Stomach (tissue), 9 donors: ENCODE data around the gene TCEA2. TPM values are rescaled to one million over a fixed set of nuclear protein-coding genes. Genes with fewer than 3 reads are reported as not detected.

Experiments
- DNase-seq, 2 donors: peaks; one replicate each; pipeline versions ENCODE4 v3.0.0 to v3.0.0-alpha.2; 2013 to 2019
- H3K27ac ChIP-seq, 5 donors: fragments of 200-600 bp in 4 of 5; sonication (generic) in 4 of 5; one replicate each; pipeline ENCODE4 v1.5.1; 2013 to 2019; ENCODE audit warnings: mild to moderate bottlenecking in 1 of 5, moderate library complexity in 1 of 5
- H3K27me3 ChIP-seq, 3 donors: fragments of 200-600 bp; sonication (generic); one replicate each; pipeline ENCODE4 v1.5.1; 2017 to 2019; ENCODE audit warnings: mixed run types in 1 of 3
- H3K36me3 ChIP-seq, 4 donors: fragments of 200-600 bp; sonication (generic); 1 replicate in 3 of 4; 2 replicates in 1 of 4; pipeline ENCODE4 v1.5.1; 2016 to 2019
- H3K4me1 ChIP-seq, 4 donors: fragments of 200-600 bp; sonication (generic); one replicate each; pipeline ENCODE4 v1.5.1; 2016 to 2019
- H3K4me3 ChIP-seq, 4 donors: fragments of 200-600 bp; sonication (generic) in 3 of 4; one replicate each; pipeline ENCODE4 v1.5.1; 2016 to 2019; ENCODE audit warnings: mild to moderate bottlenecking in 1 of 4
- H3K9me3 ChIP-seq, 4 donors: fragments of 200-600 bp; sonication (generic); one replicate each; pipeline ENCODE4 v1.5.1; 2016 to 2019
- EP300 ChIP-seq: sonication (generic); formaldehyde crosslinking; IDR thresholded peaks from one replicate; pipeline ENCODE4 v1.6.1; 2017; ENCODE audit warnings: antibody characterized with exemption
- POLR2A ChIP-seq, 4 donors: fragments of 450-650 bp; IDR thresholded peaks; one replicate each; pipeline ENCODE4 v1.6.1; 2016; ENCODE audit warnings: antibody characterized with exemption in 4 of 4, control low read depth in 2 of 4, mild to moderate bottlenecking in 1 of 4, moderate library complexity in 1 of 4
- POLR2AphosphoS5 ChIP-seq, 3 donors: sonication (generic); formaldehyde crosslinking; IDR thresholded peaks; one replicate each; pipeline ENCODE4 v1.6.1; 2016; ENCODE audit warnings: antibody characterized with exemption in 3 of 3
- WGBS, 5 donors: extraction: QIAGEN DNeasy Blood & Tissue Kit in 3 of 5; methylation state at CpG; one replicate each; pipeline versions ENCODE4 v1.1.5 to v1.1.7; 2013 to 2018; 5-methylcytosine and 5-hydroxymethylcytosine counted together
- intact Hi-C: fragments of 100-400 bp; cut with DNase I; formaldehyde crosslinking; loops from one replicate; pipeline ENCODE4 v1.15.1; 2023; ENCODE audit warnings: low total_unique reads
- polyA plus RNA-seq, 3 donors: library from polyadenylated mRNA; stranded (reverse); fragments of 200-250 nt; gene quantifications; one replicate each; pipeline ENCODE4 v1.2.3, GENCODE V29; 2013
- total RNA-seq, 5 donors: library from RNA; depleted of rRNA; stranded (reverse); fragments of >200 nt; gene quantifications; one replicate each; pipeline versions ENCODE4 v1.1.0 to v1.2.3, GENCODE V29; 2014 to 2016
- TF ChIP-seq, protein P1 (sequence below), 7 experiments: fragments of 450-650 bp in 4 of 7; fragments of 200-600 bp in 3 of 7; sonication (generic) in 3 of 7; IDR thresholded peaks; one replicate each; pipeline ENCODE4 v1.5.1; 2016 to 2019; ENCODE audit warnings: antibody characterized with exemption in 7 of 7, control low read depth in 2 of 7, mild to moderate bottlenecking in 1 of 7
- donor health status: healthy with polysubstance abuse.
- donor health status: Bipolar disorder and iron deficiency.
- donor health status: healthy.

Gene TCEA2
- total and polyA plus RNA-seq, 8 donors = 3.1 to 35.5 (median 26.0) TPM

- TF ChIP-seq EP300 (no peak), POLR2AphosphoS5 (IDR thresholded peaks at IDR 0.05) (no peak), POLR2A (IDR thresholded peaks at IDR 0.05) (no peak)
- TF ChIP-seq, protein P1, sequence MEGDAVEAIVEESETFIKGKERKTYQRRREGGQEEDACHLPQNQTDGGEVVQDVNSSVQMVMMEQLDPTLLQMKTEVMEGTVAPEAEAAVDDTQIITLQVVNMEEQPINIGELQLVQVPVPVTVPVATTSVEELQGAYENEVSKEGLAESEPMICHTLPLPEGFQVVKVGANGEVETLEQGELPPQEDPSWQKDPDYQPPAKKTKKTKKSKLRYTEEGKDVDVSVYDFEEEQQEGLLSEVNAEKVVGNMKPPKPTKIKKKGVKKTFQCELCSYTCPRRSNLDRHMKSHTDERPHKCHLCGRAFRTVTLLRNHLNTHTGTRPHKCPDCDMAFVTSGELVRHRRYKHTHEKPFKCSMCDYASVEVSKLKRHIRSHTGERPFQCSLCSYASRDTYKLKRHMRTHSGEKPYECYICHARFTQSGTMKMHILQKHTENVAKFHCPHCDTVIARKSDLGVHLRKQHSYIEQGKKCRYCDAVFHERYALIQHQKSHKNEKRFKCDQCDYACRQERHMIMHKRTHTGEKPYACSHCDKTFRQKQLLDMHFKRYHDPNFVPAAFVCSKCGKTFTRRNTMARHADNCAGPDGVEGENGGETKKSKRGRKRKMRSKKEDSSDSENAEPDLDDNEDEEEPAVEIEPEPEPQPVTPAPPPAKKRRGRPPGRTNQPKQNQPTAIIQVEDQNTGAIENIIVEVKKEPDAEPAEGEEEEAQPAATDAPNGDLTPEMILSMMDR (IDR thresholded peaks at IDR 0.05) = no peak
- peaks cover 27 to 100% (median 74%) of the 10 kb centered on the region in 3 donors for H3K27me3 ChIP-seq
Observed at GRCh38 chr20:64051033-64051452, 12.0 kb upstream of the TCEA2 start.

DNA sequence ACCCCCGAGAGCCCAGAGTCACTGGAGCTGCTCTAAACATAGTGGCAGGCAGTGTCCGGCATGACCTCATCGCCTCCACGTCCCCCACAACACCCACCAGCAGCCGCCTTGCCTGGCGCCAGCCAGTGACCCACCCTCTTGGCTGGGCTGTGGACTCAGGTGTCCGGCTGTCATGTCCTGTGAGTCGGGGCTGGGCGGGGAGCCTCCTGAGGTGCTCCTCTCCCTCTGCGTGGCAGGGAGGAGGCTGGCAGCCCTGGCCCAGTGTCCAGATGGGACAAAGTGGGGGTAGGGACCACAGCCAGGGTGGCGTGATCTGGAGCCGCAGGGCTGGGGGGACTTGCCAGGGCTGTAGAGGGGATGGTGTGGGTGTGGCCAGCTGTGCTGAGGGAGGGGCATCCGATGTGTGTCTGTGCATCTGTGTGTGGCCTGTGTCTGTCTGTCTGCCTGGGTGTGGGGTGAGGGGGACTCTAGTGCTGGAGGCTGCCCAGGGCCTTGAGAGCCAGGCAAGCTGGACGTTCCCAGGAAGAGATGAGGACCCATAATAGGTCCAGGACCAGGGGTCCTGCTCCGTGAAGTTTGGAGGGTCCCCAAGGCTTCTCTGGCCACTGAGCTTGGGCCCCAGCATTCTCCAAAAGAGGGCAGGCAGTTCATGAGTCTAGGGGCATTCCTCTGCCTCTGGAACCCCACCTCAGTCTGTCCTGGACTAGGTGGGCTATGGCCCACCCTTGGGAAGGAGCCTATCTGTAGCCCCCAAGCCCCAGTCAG is 11.3 kb upstream of the TCEA2 start:
- DNase-seq = no peak
- no peaks in the 10 kb centered on the region for H3K9me3 ChIP-seq
- H3K27me3 ChIP-seq = peaks cover 25 to 100% (median 73%) of the 10 kb centered on the region in 3 donors
- peaks cover 17 to 31% (median 19%) of the 10 kb centered on the region in 4 donors for H3K4me1 ChIP-seq
- WGBS, 5 donors = 63 to 81% (median 73%) methylated on average over 6 to 15 of the region's 15 CpGs
- H3K36me3 ChIP-seq = no peaks in the 10 kb centered on the region
- H3K27ac ChIP-seq = peak overlapping the region; percentile 3 to 79 (median 67)
- intact Hi-C loops = no loop called here
- TF ChIP-seq EP300 (no peak), POLR2AphosphoS5 (IDR thresholded peaks at IDR 0.05) (peak in 2 of 3 donors; percentile 40 to 66), POLR2A (IDR thresholded peaks at IDR 0.05) (no peak)
- no peak overlapping the region for H3K4me3 ChIP-seq

More at GRCh38 chr20:64051033-64051452, 12.0 kb upstream of the TCEA2 start:
- Histone ChIP-seq H3K27ac (peak overlapping the region; percentile 25 to 79 (median 66)), H3K36me3 (no peaks in the 10 kb centered on the region), H3K9me3 (no peaks in the 10 kb centered on the region), H3K4me3 (no peak overlapping the region), H3K4me1 (peaks cover 17 to 31% (median 19%) of the 10 kb centered on the region in 4 donors)
- DNase-seq = no peak
- intact Hi-C loops = no loop called here
- WGBS, 5 donors = 70 to 84% (median 73%) methylated on average over 6 to 11 of the region's 11 CpGs

GRCh38 chr20:64052326-64052722 is 10.7 kb upstream of the TCEA2 start:
- TF ChIP-seq EP300 (no peak), POLR2A (IDR thresholded peaks at IDR 0.05) (no peak), POLR2AphosphoS5 (IDR thresholded peaks at IDR 0.05) (no peak)
- TF ChIP-seq, protein P1 (IDR thresholded peaks at IDR 0.05) = no peak
- no peaks in the 10 kb centered on the region for H3K36me3 ChIP-seq
- peaks cover 20 to 100% (median 73%) of the 10 kb centered on the region in 3 donors for H3K27me3 ChIP-seq
- H3K4me3 ChIP-seq = no peak overlapping the region
- H3K9me3 ChIP-seq = no peaks in the 10 kb centered on the region
- H3K4me1 ChIP-seq = peaks cover 17 to 36% (median 20%) of the 10 kb centered on the region in 4 donors
- no peak for DNase-seq
- 79 to 84% (median 81%) methylated on average over 10 of the region's 10 CpGs for WGBS, 5 donors
- H3K27ac ChIP-seq = peak overlapping the region; percentile 3 to 79 (median 67)
- intact Hi-C loops = no loop called here

GRCh38 chr20:64052987-64053840 is 9.8 kb upstream of the TCEA2 start:
- intact Hi-C loops = no loop called here
- peaks cover 20 to 40% (median 24%) of the 10 kb centered on the region in 4 donors for H3K4me1 ChIP-seq
- TF ChIP-seq POLR2AphosphoS5 (IDR thresholded peaks at IDR 0.05) = no peak
- TF ChIP-seq EP300 = no peak
- TF ChIP-seq, protein P1 (IDR thresholded peaks at IDR 0.05) = no peak
- TF ChIP-seq POLR2A (IDR thresholded peaks at IDR 0.05) = no peak
- no peaks in the 10 kb centered on the region for H3K9me3 ChIP-seq
- no peak for DNase-seq
- no peak overlapping the region for H3K4me3 ChIP-seq
- no peaks in the 10 kb centered on the region for H3K36me3 ChIP-seq
- H3K27me3 ChIP-seq = peaks cover 19 to 97% (median 66%) of the 10 kb centered on the region in 3 donors
- 69 to 83% (median 77%) methylated on average over 29 to 33 of the region's 33 CpGs for WGBS, 5 donors
- H3K27ac ChIP-seq = peak overlapping the region in 4 of 5 donors; percentile 59 to 79 (median 67)
